Stimulated activated CD4-positive, alpha-beta T cell treated with anti-CD3 and anti-CD28 coated beads, Interleukin-1b, Interleukin-23, amount 100 ng/mL, for 48 hours (primary cell): ENCODE data around the gene ZMIZ2.
A peak's percentile ranks its signal among the peaks of the same experiment; 100 is the strongest.
"Not testable (repeated sequence)": the region's sequence is repeated elsewhere in the genome, so short reads cannot be mapped to it uniquely, and the experiment has no call there.

Experiments used
- DNase-seq: peaks from one replicate; pipeline ENCODE4 v3.0.0-alpha.2; 2020

The ZMIZ2 gene

GRCh38 chr7:44727158-44727936 is 21.3 kb upstream of the ZMIZ2 start:
- no peak for DNase-seq

GRCh38 chr7:44727937-44728262 is 20.7 kb upstream of the ZMIZ2 start:
- no peak for DNase-seq

- no peak for DNase-seq
Observed at GRCh38 chr7:44729949-44730590, 18.6 kb upstream of the ZMIZ2 start.

GRCh38 chr7:44732971-44733370 is 15.7 kb upstream of the ZMIZ2 start:
- DNase-seq = not testable (repeated sequence)

- DNase-seq = no peak
Observed at GRCh38 chr7:44733708-44734481, 14.8 kb upstream of the ZMIZ2 start.

GRCh38 chr7:44735403-44736165 is 13.1 kb upstream of the ZMIZ2 start:
- DNase-seq = peak; percentile 53

GRCh38 chr7:44736896-44737295 is 11.8 kb upstream of the ZMIZ2 start:
- DNase-seq = no peak

GRCh38 chr7:44738051-44738723 is 10.5 kb upstream of the ZMIZ2 start:
- no peak for DNase-seq

GRCh38 chr7:44738876-44739665 is 9.6 kb upstream of the ZMIZ2 start:
- no peak for DNase-seq

GRCh38 chr7:44740055-44740454 is 8.6 kb upstream of the ZMIZ2 start:
- DNase-seq = no peak

- DNase-seq = no peak
Observed at GRCh38 chr7:44743750-44744149, 4.9 kb upstream of the ZMIZ2 start.

- DNase-seq = peak; percentile 12
Observed at GRCh38 chr7:44748948-44749731, 493 bp downstream of the ZMIZ2 start.

- no peak for DNase-seq
Observed at GRCh38 chr7:44749992-44750391, 1.3 kb downstream of the ZMIZ2 start.

GRCh38 chr7:44750424-44750823 is 1.8 kb downstream of the ZMIZ2 start:
- DNase-seq = no peak

- peak; percentile 27 for DNase-seq
Observed at GRCh38 chr7:44750921-44751571, 2.4 kb downstream of the ZMIZ2 start.

GRCh38 chr7:44752822-44753221 is 4.2 kb downstream of the ZMIZ2 start:
- no peak for DNase-seq

GRCh38 chr7:44754802-44755697 is 6.4 kb downstream of the ZMIZ2 start:
- DNase-seq = no peak

GRCh38 chr7:44755698-44756627 is 7.3 kb downstream of the ZMIZ2 start:
- no peak for DNase-seq
